ENCODE results near the gene GLB1L3. TPM values are rescaled to one million over a fixed set of nuclear protein-coding genes. Genes with fewer than 3 reads are reported as not detected.
"Not testable (repeated sequence)": the region's sequence is repeated elsewhere in the genome, so short reads cannot be mapped to it uniquely, and the experiment has no call there.

Gene GLB1L3
- total RNA-seq, 1 donor from 2014 or later: not detected

- intact Hi-C loops (cut with micrococcal nuclease): no loop called here
- Histone ChIP-seq H3K27ac (replicated peaks) (peak overlapping the region; percentile 86), H3K9me3 (replicated peaks) (no peaks in the 10 kb centered on the region), H3K27me3 (ENCODE audit: low read depth) (no peaks in the 10 kb centered on the region), H3K4me3 (peak overlapping the region; percentile 98), H3K36me3 (peaks cover 45% of the 10 kb centered on the region), H3K4me1 (peaks cover 42% of the 10 kb centered on the region)
- DNase-seq: no peak
- TF ChIP-seq CTCF (IDR thresholded peaks at IDR 0.05; ENCODE audit: borderline replicate concordance): no peak
Measured at GRCh38 chr11:134252346-134253187, 23.6 kb upstream of the GLB1L3 start.

GRCh38 chr11:134253188-134253993 lies 22.8 kb upstream of the GLB1L3 start, which contains the start of the genes ACAD8 and THYN1:
TSS of gene ACAD8 (plus strand) at chr11:134253568. CDS start at chr11:134253601, 33 bp downstream.
TSS of gene THYN1 (minus strand) at chr11:134253352. CDS start at chr11:134252882, 470 bp downstream.
- Histone ChIP-seq H3K9me3 (replicated peaks) (no peaks in the 10 kb centered on the region), H3K27me3 (ENCODE audit: low read depth) (no peaks in the 10 kb centered on the region), H3K36me3 (peaks cover 45% of the 10 kb centered on the region), H3K27ac (replicated peaks) (peak within 1 kb of the TSS; percentile 86), H3K4me1 (peaks cover 42% of the 10 kb centered on the region), H3K4me3 (peak within 1 kb of the TSS; percentile 98)
- TF ChIP-seq CTCF (IDR thresholded peaks at IDR 0.05; ENCODE audit: borderline replicate concordance): peak; percentile 65
- intact Hi-C loops (cut with micrococcal nuclease): no loop called here
- peak; percentile 97 for DNase-seq

GRCh38 chr11:134254433-134255183 lies 21.6 kb upstream of the GLB1L3 start:
- Histone ChIP-seq H3K4me3 (peak overlapping the region; percentile 98), H3K27me3 (ENCODE audit: low read depth) (no peaks in the 10 kb centered on the region), H3K36me3 (peaks cover 45% of the 10 kb centered on the region), H3K4me1 (peaks cover 42% of the 10 kb centered on the region), H3K9me3 (replicated peaks) (no peaks in the 10 kb centered on the region), H3K27ac (replicated peaks) (no peak overlapping the region)
- intact Hi-C loops (cut with micrococcal nuclease): no loop called here
- no peak for TF ChIP-seq CTCF (IDR thresholded peaks at IDR 0.05; ENCODE audit: borderline replicate concordance)
- no peak for DNase-seq

- H3K27me3 ChIP-seq (ENCODE audit: low read depth); H3K9me3 ChIP-seq (replicated peaks); H3K27ac ChIP-seq (replicated peaks); intact Hi-C loops (cut with micrococcal nuclease); H3K4me3 ChIP-seq; DNase-seq: not testable (repeated sequence)
- H3K4me1 ChIP-seq: peaks cover 42% of the 10 kb centered on the region
- peaks cover 45% of the 10 kb centered on the region for H3K36me3 ChIP-seq
Measured at GRCh38 chr11:134255184-134255561, 21.0 kb upstream of the GLB1L3 start.

- H3K4me3 ChIP-seq: no peak overlapping the region
- H3K36me3 ChIP-seq: peaks cover 52% of the 10 kb centered on the region
- no peaks in the 10 kb centered on the region for H3K27me3 ChIP-seq (ENCODE audit: low read depth)
- DNase-seq: no peak
- H3K4me1 ChIP-seq: peaks cover 33% of the 10 kb centered on the region
- TF ChIP-seq CTCF (IDR thresholded peaks at IDR 0.05; ENCODE audit: borderline replicate concordance): no peak
- no peaks in the 10 kb centered on the region for H3K9me3 ChIP-seq (replicated peaks)
- H3K27ac ChIP-seq (replicated peaks): no peak overlapping the region
- intact Hi-C loops (cut with micrococcal nuclease): no loop called here
Measured at GRCh38 chr11:134257101-134257500, 19.1 kb upstream of the GLB1L3 start.

All from left ventricle myocardium inferior (tissue), 1 donor.